Measurements from ENCODE around the gene BNIP5.
A peak's percentile ranks its signal among the peaks of the same experiment; 100 is the strongest.

The BNIP5 gene, protein sequence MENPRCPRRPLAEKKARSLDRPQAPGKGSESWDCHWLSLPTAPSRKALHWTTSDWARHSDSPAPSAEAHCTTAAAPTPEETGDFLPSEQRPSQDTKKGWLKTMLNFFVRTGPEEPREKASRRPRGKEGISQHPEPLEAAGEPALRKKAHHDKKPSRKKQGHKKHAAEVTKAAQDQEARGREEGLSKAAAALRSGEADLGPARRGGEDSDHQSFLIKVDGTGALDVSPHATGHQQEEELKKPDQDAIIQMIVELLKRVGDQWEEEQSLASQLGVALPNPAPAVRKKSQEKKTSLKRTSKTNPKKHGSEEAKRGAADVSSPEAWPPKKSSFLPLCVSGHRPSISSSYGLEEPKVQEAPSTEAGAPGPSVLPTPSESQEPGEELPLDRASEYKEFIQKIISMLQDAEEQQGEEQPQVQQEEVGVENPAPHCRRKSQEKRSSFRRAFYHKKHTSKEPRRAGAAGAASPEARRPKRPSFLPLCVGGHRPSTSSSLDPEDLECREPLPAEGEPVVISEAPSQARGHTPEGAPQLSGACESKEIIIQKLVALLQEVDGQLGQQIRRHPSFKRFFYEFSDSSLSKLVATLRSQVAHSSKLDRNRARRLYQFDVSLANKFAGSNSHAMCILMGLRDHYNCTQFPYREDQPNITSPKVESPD

DNA sequence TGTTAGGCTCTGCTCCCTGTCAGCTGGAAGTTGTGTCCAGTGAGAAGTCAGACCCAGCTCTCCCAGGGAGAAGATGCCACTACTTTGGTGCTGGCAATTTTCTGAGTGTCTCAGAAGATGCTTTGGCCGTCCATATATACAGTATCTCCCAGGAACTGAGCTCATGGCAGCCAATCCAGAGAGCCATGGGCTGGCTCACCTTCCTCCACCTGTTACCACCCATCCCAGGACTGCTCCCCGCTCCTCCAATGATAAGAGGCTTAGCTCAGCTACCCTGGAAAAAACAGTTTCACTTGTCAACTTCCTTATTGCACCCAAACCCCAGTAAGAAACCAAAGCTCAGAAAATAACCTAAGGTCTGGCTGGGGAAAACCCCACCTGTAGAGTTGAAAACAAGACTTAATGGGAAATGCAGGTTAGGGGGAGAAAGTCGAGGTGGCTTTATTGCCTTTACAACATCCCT lies at the start of gene BNIP5:
Gene BNIP5 (minus strand): TSS at position 110 of the 463 bp plus-strand sequence. CDS start 6,198 bp downstream, outside the sequence.
- no peak for DNase-seq

DNA sequence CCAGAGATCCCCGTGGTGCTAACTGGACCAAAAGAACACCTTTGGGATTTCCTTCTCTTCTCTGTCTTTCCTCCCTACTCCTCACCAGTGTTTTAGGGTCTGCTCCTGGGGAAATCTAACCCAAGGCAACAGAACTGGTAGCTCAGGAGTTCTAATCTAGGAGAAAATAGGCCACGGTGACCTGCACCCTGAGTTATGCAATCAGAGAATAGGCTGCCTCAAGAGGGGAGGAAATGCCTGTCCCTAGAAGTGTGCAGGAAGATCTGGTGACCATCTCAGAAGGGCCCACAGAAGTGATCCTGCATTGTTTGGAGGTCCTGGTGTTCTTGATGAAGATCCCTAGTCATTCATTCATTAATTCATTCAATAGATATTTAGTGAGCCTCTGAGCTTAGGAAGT lies 47.4 kb upstream of the BNIP5 start:
- no peak for DNase-seq

DNA sequence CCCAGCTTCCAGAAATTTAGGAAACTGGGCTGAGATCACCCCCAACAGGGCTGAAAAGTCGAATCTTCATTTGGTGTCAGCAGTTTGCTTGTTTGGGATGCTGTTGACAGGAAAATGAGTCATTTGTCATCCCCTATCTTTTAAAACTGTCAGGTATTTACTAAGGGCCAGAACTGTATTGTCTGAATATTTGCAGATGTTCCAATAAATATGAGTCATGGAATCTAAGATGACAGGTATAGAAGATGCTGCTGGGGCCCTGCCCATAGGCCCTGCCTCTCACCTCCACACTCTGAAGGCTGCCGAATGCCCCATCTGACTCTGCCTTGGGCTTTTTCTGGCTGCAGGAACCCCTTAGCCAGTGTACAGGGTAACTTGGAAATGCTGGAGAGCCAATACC lies 46.9 kb upstream of the BNIP5 start:
- DNase-seq: peak; percentile 72

DNA sequence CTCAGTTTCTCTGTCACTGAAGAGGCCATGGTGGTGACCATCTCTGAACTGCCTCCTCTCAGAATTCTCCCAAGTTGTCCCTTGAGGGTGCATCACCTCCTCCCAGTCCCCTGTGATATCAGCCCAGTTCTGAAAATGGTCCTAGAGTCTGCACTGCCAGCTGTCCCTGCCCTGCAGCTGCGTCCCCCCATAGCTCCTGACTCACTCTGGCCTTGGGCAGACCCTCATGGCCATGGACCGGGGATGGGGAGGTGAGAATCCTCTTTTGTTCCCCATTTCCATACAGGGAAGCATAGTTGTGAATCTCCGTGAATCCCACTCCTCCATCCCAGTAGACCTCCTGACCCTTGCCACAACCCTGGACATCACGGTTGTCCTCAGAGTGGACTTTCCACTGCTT lies 46.3 kb upstream of the BNIP5 start:
- DNase-seq: peak; percentile 54

DNA sequence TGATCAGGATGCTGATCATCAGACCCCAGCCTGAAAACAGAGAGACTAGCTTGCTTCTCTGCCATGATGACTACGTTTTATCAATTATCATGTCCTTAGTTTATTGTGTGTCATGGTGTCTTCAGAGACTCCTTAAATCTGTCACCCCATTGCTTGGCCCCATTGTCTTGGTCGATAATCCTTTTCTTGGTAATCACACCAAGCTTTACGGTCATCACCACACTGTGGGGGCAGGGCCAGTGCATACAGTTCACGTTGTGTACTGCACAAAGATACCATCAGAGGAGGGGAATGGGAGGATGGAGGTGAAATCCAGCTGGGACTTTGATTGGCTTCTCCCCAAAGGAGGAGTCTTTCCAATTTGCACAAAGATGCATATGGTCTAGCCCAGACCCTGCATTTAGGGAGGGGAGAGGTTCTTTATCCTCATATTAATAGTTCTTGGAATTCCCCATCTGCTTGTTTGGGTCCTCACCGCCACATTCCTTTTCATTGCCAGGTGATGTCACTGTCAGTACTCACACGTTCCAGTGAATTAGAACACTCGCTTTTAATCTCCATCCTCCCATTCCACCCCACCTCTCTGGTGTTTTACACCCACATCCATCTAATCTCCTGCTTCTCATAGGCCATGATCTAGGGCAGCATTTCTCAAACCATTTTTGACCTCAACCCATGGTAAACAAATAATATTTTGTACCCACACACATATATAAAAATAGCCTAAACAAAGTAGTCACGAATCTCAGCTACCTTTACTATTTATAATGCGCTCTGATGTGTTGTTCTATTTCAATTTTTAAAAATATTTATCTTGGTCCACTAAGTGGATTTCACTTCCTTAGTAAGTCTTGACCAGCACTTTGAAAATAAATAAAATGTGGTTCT lies 45.1 kb upstream of the BNIP5 start:
- peak; percentile 34 for DNase-seq

DNA sequence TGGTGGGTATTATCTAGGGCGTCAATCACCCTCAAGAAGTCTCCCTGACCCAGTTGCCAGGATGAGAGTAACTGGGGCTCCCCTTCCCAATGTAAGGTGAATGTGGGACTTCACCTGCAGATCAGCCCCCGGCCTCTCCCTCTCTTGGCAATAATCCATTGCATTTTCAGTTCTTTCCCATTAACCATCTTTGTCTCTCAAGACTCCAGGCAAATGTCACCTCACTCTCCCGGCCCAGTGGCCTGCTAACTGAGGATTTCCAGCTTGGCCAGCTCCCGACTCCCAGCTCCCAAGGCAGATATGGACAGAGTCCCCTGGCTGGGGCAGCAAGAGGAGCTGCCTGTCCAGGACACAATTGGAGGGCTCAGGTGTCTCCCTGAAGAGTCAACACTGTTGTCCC lies 43.5 kb upstream of the BNIP5 start:
- DNase-seq: peak; percentile 52

DNA sequence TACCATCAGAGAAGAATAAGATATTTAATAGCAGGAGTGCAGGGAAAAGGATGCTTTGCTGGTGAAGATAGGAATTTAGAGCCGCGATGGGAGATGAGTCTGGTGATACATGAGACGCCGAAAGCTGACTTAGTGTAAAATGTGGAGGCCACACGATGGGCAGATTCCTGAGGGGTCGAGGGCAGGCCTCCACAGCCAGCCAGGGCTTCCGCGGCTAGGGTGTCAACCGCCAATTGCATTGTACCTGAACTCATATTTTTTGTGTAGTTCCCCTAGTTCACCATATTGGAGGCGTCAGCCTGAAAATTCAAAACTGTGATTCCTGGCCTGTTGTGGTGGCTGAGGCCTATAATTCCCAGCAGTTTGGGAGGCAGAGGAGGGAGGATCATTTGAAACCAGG lies 42.2 kb upstream of the BNIP5 start:
- peak; percentile 14 for DNase-seq

DNA sequence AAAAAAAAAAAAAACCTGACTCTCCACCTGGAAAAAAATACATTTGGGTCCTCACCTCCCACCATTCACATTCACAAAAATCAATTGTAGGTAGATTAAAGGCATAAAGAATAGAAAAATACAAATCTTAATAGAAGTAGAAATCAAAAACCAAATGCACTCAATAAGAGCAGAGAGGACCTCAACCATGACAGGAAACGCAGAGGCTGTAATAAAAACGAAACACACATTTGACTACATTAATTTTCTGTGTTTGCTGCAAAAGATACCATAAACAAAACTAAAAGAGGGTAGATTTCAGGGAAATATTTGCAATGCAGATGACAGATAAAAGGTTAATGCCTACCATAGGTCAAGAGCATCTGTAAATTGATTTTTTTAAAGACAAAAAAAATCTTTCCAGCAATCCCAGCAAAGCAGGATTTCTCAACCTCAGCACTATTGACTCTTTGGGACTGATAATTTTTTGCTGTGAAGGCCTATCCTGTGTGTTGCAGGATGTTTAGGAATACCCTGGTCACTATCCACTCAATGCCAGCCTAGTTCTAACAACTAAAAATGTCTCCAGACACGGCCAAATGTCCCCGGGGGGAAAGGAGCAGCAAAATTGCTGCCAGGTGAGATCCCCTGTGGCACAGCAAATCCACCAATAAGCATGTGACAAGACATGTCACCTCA lies 41.7 kb upstream of the BNIP5 start:
- peak; percentile 21 for DNase-seq

DNA sequence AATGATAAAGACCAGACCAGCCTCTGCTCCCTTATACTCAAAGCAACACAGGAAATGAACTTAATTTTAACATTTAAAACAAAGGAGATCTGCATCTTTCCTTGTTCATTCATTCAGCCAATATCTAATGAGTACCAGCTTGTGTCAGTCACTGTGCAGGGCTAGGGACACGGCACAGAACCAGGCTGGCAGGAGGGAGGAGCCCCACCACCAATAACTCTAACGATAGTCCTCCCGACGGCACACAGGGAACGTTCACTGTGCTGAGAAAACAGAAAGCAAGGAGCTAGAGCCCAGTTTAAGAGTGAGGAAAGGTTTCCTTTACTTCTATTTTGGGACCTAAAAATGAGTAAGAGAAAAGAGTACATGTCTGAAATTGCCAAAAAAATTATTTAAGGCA lies 40.9 kb upstream of the BNIP5 start:
- peak; percentile 31 for DNase-seq

DNA sequence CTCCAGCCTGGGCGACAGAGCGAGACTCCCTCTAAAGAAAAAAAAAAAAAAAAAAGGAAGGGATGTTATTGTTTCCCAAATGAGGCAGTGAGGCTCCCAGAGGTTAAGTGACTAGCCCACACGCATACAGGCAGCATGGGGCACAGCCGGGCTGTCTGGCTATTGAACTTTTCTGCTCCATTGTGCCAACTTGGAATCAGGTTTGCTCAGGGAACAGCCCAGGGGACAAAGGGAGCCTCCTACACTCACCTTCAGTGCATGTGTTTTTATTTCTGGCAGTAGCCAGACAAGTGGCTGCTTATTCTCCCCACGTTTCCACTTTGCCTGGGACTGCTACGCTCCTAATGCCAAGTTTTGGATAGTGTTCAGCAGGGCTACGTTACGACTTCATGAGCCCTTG lies 40.1 kb upstream of the BNIP5 start:
- peak; percentile 13 for DNase-seq

DNA sequence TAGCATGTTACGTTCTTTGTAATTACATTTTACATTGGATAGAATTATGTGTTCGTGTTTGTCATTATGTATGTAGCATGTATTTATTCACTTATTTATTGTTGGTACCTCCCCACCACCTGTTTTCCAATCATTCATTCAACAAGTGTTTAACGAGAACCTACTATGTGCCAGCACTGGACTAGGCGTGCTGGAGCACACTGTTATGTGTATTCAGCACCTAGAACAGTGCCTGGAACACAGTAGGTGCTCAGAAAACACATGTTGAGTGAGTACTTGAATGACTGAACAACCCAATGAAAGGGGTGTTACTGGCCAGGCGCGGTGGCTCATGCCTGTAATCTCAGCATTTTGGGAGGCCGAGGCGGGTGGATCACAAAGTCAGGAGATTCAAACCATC lies 39.5 kb upstream of the BNIP5 start:
- peak; percentile 6 for DNase-seq

DNA sequence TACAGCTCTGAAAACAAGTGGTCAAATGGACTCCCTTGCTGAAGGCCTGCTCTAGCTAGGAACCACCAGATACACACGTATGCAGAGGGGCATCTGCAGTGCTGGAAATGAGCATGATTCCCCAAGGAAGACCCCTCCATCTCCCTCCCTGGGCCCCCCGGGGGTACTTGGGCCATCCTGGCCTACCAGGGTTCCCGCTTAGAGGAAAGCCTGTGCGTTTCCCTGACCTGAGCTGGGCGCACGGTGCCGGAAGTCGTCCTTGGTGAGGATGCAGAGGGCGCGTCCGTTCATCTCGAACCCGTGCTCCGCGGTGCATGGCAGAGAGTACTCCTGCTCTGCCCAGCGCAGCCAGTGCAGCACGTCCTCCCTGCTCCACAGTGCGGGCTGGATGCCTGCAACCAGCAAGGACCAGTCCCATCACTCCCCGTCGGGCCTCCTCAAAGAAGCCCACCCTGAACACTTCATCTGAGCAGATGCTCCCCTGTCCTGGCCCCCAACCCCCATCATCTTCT lies 39.0 kb upstream of the BNIP5 start:
- peak; percentile 41 for DNase-seq

DNA sequence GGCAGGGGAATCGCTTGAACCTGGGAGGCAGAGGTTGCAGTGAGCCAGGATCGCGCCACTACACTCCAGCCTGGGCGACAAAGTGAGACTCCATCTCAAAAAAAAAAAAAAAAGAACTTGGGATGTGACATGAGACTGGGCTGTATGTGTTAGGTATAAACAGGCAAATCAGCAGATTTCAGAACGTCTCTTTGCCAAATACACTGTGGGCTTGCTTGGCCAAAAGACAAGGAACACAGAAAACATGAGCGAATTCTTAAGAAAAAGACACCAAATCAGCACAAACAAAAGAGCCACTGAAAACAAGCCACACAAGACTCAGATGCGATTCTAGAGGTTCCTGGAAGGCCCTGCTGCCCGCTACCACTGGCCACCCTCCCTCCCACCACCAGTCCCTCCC lies 38.3 kb upstream of the BNIP5 start:
- no peak for DNase-seq

DNA sequence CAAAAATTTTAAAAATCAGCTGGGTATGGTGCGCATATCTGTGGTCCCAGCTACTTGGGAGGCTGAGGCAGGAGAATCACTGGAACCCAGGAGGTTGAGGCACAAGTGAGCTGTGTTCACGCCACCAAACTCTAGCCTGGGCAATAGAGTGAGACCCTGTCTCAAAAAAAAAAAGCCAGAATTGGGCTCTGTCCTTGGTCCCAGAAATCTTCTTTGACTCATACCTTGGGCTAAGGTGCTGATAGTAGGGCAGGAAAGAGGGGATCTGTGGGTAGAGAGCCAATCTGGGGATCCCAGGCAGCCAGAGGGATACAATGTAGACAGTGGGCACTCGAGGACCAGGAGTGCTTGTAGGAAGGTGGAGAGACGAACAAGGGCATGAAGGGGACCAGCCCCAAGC lies 37.5 kb upstream of the BNIP5 start:
- DNase-seq: peak; percentile 5

DNA sequence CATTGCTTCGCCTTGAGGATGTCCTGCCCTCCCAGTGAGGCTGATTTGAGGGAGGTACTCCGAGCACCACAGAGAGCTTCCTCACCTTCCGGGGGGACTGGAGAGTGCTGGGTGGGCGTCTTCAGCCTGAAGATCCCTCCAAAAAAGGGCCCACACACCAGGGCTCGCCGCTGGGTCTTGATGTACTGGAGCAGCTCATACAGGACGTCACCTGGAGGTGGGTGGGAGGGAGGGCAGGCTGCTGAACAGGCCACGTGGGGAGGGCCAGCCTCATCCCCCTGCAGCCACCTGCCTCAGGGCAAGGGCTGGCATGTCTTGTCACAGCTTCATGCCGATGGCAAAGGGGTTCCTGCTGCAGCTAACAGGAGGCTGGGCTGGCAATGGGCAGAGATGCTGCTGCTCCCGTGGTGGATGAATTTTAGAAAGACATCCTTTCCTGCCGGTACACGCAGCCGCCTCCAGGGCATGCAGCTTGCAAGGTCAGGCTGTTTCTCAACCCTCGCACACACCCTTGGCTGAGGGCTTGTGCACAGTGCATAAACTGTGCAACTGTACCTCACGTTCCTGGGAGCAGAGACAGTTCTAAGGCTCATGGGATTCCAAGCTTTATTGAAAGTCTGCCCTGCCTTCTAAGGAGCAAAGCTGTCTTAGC lies 36.8 kb upstream of the BNIP5 start:
- DNase-seq: peak; percentile 41

DNA sequence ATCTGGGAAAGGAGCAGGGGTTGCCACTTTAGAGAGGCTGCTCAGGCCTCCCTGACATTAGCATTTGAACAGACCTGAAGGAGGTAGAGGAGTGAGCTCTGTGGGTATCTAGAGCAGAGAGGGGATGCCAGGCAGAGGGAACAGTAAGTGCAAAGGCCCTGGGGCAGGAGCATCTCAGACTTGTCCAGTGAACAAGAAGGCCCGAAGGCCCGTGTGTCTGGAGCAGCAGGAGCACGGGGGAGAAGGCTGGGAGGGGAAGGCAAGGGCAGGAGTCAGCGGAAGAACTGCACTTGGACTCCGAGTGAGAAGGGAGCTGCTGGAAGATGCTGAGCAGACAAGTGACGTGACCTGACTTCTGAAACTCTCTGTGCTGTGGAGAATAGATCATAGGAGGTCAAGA lies 35.4 kb upstream of the BNIP5 start:
- peak; percentile 24 for DNase-seq

DNA sequence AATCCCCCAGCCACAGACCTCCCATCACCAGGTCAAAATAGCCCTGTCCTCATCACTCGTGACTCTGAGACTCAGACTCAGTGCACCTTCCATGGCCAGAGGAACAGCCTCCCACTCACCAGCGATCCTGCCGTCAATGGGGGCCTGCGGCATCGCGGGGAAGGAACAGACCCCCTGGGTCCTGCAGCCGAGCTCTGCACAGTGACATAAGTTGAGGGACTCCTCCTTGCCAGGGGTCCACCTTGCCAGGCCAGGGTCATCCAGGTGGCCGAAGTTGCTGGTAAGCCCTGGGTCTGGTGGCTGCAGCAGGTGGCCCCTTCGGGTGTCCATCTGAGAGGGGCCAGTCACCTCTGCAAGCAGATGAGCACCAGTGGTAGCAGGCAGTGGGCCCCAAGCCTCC lies 34.5 kb upstream of the BNIP5 start:
- peak; percentile 49 for DNase-seq

DNA sequence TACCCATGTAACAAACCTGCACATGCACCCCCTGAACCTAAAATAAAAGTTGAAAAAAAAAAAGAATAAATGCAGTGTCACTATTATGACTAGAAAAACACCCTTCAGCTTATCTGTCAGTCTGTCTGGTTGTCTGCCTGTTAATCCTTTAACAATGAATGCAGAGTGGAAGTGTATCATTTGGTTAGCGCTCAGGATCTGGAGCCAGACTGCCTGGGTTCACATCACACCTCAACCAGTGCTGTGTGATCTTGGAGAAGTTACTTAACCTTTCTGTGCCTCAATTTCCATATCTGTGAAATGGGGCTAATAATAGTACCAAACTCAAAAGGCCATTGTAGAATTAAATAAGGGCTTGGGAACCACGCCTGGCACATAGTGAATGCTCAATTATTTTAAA lies 34.0 kb upstream of the BNIP5 start:
- DNase-seq: no peak

DNA sequence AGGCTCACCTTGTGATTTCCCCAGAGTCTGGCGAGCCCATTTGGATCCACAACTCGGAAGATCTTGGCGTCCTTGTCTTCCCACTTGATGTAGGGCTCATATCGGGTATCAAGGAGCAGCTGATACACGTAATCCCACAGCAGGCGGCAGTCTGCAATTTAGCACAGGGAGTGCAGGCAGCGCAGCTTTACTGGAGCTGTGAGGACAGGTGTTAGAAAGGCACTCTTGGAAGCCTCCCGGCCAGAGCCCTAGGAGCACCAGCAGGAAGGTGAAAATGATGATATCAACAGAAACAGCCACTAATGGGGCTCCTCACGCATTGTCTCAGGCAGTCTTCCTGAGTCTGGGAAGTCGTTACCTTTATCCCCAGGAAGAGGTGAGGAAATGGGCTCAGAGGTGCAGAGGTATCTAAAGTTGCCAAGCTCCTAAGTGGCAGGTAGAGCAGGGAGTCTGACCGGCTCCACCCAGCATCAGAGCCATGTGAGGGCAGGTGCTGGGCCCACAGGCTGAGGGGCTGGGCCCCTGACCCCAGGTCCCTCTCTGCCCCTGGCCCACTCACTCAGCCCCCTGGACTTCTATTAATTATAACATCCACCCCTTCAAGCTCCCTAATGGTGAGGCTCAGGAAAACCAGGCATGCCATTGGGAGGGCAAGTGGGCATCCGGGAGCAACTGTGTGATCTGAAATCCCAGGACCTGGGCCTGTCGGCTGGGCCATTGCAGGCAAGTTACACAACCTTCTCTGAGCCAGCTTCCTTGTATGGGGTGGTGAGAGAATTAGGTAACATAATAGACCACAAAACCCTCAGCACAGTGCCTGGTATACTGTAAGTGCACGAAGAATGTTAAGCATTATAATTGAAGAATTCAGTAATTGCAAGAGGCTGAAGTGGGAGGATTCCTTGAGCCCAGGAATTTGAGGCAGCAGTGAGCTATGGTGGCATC lies 32.5 kb upstream of the BNIP5 start:
- peak; percentile 51 for DNase-seq

DNA sequence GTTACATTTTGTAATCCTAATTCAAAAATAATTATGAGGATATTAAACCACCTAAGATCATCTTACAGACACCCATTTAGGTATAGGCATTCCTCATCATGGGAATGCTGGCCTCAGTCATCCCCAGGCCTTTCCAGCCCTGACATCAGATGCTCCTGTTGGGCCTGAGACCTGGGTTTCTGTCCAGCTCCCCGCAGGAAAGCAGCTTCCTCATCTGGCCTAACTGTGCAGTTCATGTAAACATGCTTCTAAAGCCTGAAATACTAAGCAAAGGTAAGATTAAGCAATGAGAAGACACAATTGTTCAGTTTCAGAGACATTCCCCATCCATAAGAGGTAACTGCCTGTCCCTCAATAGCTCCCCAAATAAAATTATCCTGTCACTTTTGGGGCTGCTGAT lies 31.7 kb upstream of the BNIP5 start:
- DNase-seq: no peak

DNA sequence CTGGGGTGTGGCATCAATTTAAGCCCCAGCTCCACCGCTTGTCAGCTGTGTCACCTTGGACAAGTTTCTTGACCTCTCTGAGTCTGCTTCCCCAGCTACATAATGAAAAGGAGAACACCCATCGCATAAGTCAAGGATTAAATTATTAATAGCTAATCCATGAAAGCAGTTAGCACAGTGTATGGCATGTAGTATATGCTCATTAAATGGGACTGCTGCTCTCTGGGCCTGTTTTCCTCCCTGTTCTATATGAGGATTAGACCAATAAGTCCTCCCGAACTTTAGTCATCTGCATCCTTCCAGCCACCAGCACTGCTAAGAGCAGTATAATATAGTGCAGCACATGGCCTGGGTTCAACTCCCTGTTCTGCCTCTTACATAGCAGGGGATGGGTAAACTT lies 31.1 kb upstream of the BNIP5 start:
- DNase-seq: no peak

All from activated effector memory CD4-positive, alpha-beta T cell treated with anti-CD3 and anti-CD28 coated beads, Interleukin-2, amount 50 U/mL, for 16 hours (primary cell).